ENCODE measurements around the gene GALNT17.

DNA sequence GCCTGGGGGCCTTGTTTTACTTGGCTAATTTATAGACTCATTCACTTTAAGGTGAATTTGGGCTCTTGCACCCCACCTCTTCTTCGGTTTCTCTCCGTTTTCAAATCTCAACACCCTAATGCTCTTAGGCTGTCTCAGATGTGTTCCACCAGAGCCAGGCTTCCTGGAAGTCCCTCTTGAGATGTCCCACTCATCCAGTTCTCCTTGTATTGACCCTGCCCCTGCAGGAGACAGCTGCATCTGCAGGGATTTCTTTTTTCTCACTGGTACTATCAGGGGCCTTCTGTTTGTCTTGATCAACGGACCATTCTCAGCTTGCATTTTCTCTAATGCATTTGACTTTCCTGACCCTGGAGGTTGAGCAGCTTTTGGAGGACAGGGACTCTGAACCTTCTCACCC, 279.5 kb downstream of the GALNT17 start:
- TF ChIP-seq CTCF (IDR thresholded peaks at IDR 0.05) (no peak), POLR2A (IDR thresholded peaks at IDR 0.05; ENCODE audit: low read depth) (no peak), POLR2AphosphoS5 (IDR thresholded peaks at IDR 0.05) (no peak), EP300 (IDR thresholded peaks at IDR 0.05) (no peak)

Data from esophagus muscularis mucosa (tissue), 4 donors.